Heart left ventricle (tissue), 16 donors: ENCODE results near the gene PRPSAP2. TPM values are rescaled to one million over a fixed set of nuclear protein-coding genes. Genes with fewer than 3 reads are reported as not detected.

Source experiments
- ATAC-seq, 4 donors: fragments of 200-7000 bp; cut with Tn5 transposase; one replicate each; pipeline ENCODE4 v1.9.1; 2020 to 2022; ENCODE audit warnings: moderate library complexity in 4 of 4, mild to moderate bottlenecking in 3 of 4, moderate number of reproducible peaks in 1 of 4
- DNase-seq, 5 donors: peaks; one replicate each; pipeline ENCODE4 v3.0.0-alpha.2; 2020
- H3K27ac ChIP-seq, 12 donors: fragments of 200-600 bp; sonication (generic) in 4 of 12; one replicate each; pipeline versions ENCODE4 v1.5.0 to v1.8.0; 2016 to 2022; ENCODE audit warnings: mild to moderate bottlenecking in 2 of 12
- H3K27me3 ChIP-seq, 9 donors: fragments of 200-600 bp; sonication (generic) in 2 of 9; one replicate each; pipeline versions ENCODE4 v1.5.1 to v1.8.0; 2016 to 2022; ENCODE audit warnings: mild to moderate bottlenecking in 3 of 9
- H3K36me3 ChIP-seq, 9 donors: fragments of 200-600 bp; sonication (generic) in 2 of 9; one replicate each; pipeline versions ENCODE4 v1.5.0 to v1.8.0; 2018 to 2022; ENCODE audit warnings: mild to moderate bottlenecking in 2 of 9
- H3K4me1 ChIP-seq, 12 donors: fragments of 200-600 bp; sonication (generic) in 4 of 12; one replicate each; pipeline versions ENCODE4 v1.5.0 to v1.8.0; 2016 to 2022; ENCODE audit warnings: mild to moderate bottlenecking in 3 of 12
- H3K4me3 ChIP-seq, 12 donors: fragments of 200-600 bp; sonication (generic) in 4 of 12; one replicate each; pipeline versions ENCODE4 v1.5.0 to v1.8.0; 2017 to 2022; ENCODE audit warnings: mild to moderate bottlenecking in 9 of 12, moderate library complexity in 4 of 12
- H3K9me3 ChIP-seq, 12 donors: fragments of 200-600 bp; sonication (generic) in 4 of 12; one replicate each; pipeline versions ENCODE4 v1.5.0 to v1.8.0; 2016 to 2022; ENCODE audit warnings: mild to moderate bottlenecking in 1 of 12
- POLR2A ChIP-seq, 2 donors: fragments of 450-650 bp; IDR thresholded peaks; one replicate each; pipeline ENCODE4 v1.6.1; 2017; ENCODE audit warnings: antibody characterized with exemption in 2 of 2, mild to moderate bottlenecking in 2 of 2, moderate library complexity in 2 of 2
- WGBS, 4 donors: extraction: QIAGEN DNeasy Blood & Tissue Kit in 2 of 4; methylation state at CpG; one replicate each; pipeline versions ENCODE4 v1.1.5 to v1.1.7; 2013 to 2018; 5-methylcytosine and 5-hydroxymethylcytosine counted together
- intact Hi-C, 10 donors: fragments of 100-400 bp; cut with DNase I; formaldehyde crosslinking; loops; one replicate each; pipeline versions ENCODE4 v1.11.1 to v1.14.2; 2022
- polyA plus RNA-seq, 2 donors: library from polyadenylated mRNA; stranded (reverse); fragments of 200-250 nt; gene quantifications; one replicate each; pipeline ENCODE4 v1.2.3, GENCODE V29; 2013
- total RNA-seq, 9 donors: library from RNA; depleted of rRNA in 2 of 9; stranded (reverse); fragments of >200 nt in 2 of 9; fragmentation: NEBNext Ultra II Directional in 3 of 9; extraction: Animal tissue kit (Norgen Biotek cat#: 25700) in 3 of 9; gene quantifications; one replicate each; pipeline versions ENCODE4 v1.1.0 to v1.2.4, GENCODE V29; 2016 to 2023
- TF ChIP-seq, protein P1 (sequence below), 12 donors: fragments of 200-600 bp; sonication (generic) in 4 of 12; IDR thresholded peaks; one replicate each; pipeline versions ENCODE4 v1.5.0 to v1.8.0; 2018 to 2022; ENCODE audit warnings: antibody characterized with exemption in 12 of 12, mild to moderate bottlenecking in 5 of 12
- donor health status: ischemic (EF 13 %, LVEDD 7.1; RV severe dilation, severe dysfunction).
- donor health status: healthy with polysubstance abuse.
- donor health status: DM: no; HTN: yes; CAD: no.
- donor health status: DM: no; HTN: no; CAD: no.
- donor health status: ischemic (EF 25% LVEDD 6.9; RV normal size, moderate dysfunction).
- donor health status: ischemic (EF 25% LVEDD 5.7; RV mildly dilated, moderate dysfunction).
- donor health status: healthy.
- donor health status: DM: yes; HTN: yes; CAD: no.
- donor health status: ischemic (EF 35%, LVEDD 5.7; RV mildly dilated, moderate dysfunction).
- donor health status: nonischemic (EF 11% LVEDD 7.7; RV severe dilation, severe dysfunction).
- donor health status: DM: yes; HTN: yes; CAD: no.
- donor health status: PGD.
- donor health status: ischemic (EF 29% LVEDD 5.4; RV normal size, mild dysfunction).
- donor health status: nonischemic (EF 23%, LVEDD 6.1; RV moderate dilation, normal function).

PRPSAP2 gene
- total and polyA plus RNA-seq, 11 donors, result 11.0 to 26.2 (median 17.8) TPM

DNA sequence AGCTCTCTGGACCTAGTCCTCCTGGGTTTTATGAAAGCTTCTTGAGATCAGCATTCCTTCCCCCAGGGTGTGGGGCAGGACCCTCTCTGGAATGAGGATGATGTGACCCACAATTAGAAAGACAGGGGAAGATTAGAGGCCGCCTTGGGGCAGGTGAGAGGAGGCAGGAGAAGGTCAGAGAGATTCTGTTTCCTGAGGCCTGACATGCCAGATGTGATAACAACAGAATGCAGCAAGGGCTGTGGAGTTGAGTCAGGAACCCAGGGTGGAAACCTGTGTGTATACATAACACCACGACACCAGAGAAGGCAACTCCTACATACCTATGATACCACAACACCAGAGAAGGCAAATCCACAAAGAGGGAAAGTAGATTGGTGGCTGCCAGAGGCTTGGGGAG is 88.6 kb downstream of the PRPSAP2 start:
- Histone ChIP-seq H3K27me3 (no peaks in the 10 kb centered on the region), H3K4me3 (no peak overlapping the region), H3K36me3 (no peaks in the 10 kb centered on the region), H3K4me1 (peaks cover 0 to 18% (median 0%) of the 10 kb centered on the region in 12 donors), H3K27ac (no peak overlapping the region), H3K9me3 (no peaks in the 10 kb centered on the region)
- TF ChIP-seq, protein P1, sequence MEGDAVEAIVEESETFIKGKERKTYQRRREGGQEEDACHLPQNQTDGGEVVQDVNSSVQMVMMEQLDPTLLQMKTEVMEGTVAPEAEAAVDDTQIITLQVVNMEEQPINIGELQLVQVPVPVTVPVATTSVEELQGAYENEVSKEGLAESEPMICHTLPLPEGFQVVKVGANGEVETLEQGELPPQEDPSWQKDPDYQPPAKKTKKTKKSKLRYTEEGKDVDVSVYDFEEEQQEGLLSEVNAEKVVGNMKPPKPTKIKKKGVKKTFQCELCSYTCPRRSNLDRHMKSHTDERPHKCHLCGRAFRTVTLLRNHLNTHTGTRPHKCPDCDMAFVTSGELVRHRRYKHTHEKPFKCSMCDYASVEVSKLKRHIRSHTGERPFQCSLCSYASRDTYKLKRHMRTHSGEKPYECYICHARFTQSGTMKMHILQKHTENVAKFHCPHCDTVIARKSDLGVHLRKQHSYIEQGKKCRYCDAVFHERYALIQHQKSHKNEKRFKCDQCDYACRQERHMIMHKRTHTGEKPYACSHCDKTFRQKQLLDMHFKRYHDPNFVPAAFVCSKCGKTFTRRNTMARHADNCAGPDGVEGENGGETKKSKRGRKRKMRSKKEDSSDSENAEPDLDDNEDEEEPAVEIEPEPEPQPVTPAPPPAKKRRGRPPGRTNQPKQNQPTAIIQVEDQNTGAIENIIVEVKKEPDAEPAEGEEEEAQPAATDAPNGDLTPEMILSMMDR (IDR thresholded peaks at IDR 0.05), result no peak
- no peak for TF ChIP-seq POLR2A (IDR thresholded peaks at IDR 0.05)
- DNase-seq (no peak), ATAC-seq (no peak)
- WGBS, 4 donors, result 30 to 48% (median 40%) methylated on average over 2 of the region's 2 CpGs
- intact Hi-C loops, result no loop called here

- DNase-seq (no peak), ATAC-seq (no peak)
- Histone ChIP-seq H3K27me3 (no peaks in the 10 kb centered on the region), H3K4me1 (peaks cover 0 to 18% (median 0%) of the 10 kb centered on the region in 12 donors), H3K27ac (no peak overlapping the region), H3K9me3 (no peaks in the 10 kb centered on the region), H3K36me3 (no peaks in the 10 kb centered on the region), H3K4me3 (no peak overlapping the region)
- TF ChIP-seq, protein P1 (IDR thresholded peaks at IDR 0.05), result no peak
- no peak for TF ChIP-seq POLR2A (IDR thresholded peaks at IDR 0.05)
- intact Hi-C loops, result no loop called here
- 73 to 77% (median 75%) methylated on average over 6 of the region's 6 CpGs for WGBS, 4 donors
Measured at GRCh38 chr17:18947866-18948265, 89.9 kb downstream of the PRPSAP2 start.

GRCh38 chr17:18948476-18949006 is 90.6 kb downstream of the PRPSAP2 start:
- intact Hi-C loops, result no loop called here
- TF ChIP-seq, protein P1 (IDR thresholded peaks at IDR 0.05), result no peak
- no peak for TF ChIP-seq POLR2A (IDR thresholded peaks at IDR 0.05)
- 82 to 84% (median 82%) methylated on average over 8 of the region's 8 CpGs for WGBS, 4 donors
- DNase-seq, result no peak
- no peak for ATAC-seq
- no peaks in the 10 kb centered on the region for H3K36me3 ChIP-seq
- H3K27me3 ChIP-seq, result no peaks in the 10 kb centered on the region
- H3K4me1 ChIP-seq, result peaks cover 0 to 18% (median 0%) of the 10 kb centered on the region in 12 donors
- no peaks in the 10 kb centered on the region for H3K9me3 ChIP-seq
- no peak overlapping the region for H3K27ac ChIP-seq
- no peak overlapping the region for H3K4me3 ChIP-seq

GRCh38 chr17:18949566-18949965 is 91.6 kb downstream of the PRPSAP2 start:
- TF ChIP-seq POLR2A (IDR thresholded peaks at IDR 0.05), result no peak
- TF ChIP-seq, protein P1 (IDR thresholded peaks at IDR 0.05), result no peak
- intact Hi-C loops, result no loop called here
- H3K4me3 ChIP-seq, result no peak overlapping the region
- WGBS, 4 donors, result 34 to 43% (median 36%) methylated on average over 6 of the region's 6 CpGs
- no peaks in the 10 kb centered on the region for H3K36me3 ChIP-seq
- DNase-seq (no peak), ATAC-seq (peak; percentile 57 to 69 (median 66))
- no peaks in the 10 kb centered on the region for H3K9me3 ChIP-seq
- no peaks in the 10 kb centered on the region for H3K27me3 ChIP-seq
- H3K27ac ChIP-seq, result no peak overlapping the region
- peaks cover 0 to 18% (median 0%) of the 10 kb centered on the region in 12 donors for H3K4me1 ChIP-seq
